K562 (cell line): Measurements from ENCODE around the gene ASPDH. TPM values are rescaled to one million over a fixed set of nuclear protein-coding genes. Genes with fewer than 3 reads are reported as not detected.

Experiments used
- ATAC-seq: fragments of 200-7000 bp; cut with Tn5 transposase; 3 replicates; pipeline ENCODE4 v1.9.1; 2020; ENCODE audit warnings: moderate library complexity
- BruUV-seq: library from RNA; stranded (reverse); fragments of 400-500 nt; replicated peaks from 2 replicates; lab custom pipeline; 2021; lab: Mats Ljungman, UMichigan
- CTCF ChIA-PET: fragments of 300-600 bp; formaldehyde crosslinking; extraction: SDS; loops from one replicate; lab custom pipeline; 2021; ENCODE audit warnings: low intra/inter-chr PET ratio; lab: Yijun Ruan, JAX
- POLR2A ChIA-PET: fragments of 300-600, 350-650 bp; sonication (Branson Sonifier 250); formaldehyde crosslinking; extraction: SDS; loops from one replicate; lab custom pipeline; 2021; ENCODE audit warnings: antibody characterized with exemption, inconsistent platforms; lab: Yijun Ruan, JAX
- DNase-seq, 4 experiments: peaks; one replicate each; pipeline versions ENCODE4 v3.0.0 to v3.0.0-alpha.2; 2011 to 2018; ENCODE audit warnings: low spot score in 3 of 4, mixed read lengths in 3 of 4; ENCODE audit errors: extremely low read depth in 1 of 4
- FAIRE-seq: peaks from 2 replicates; lab custom pipeline; 2011; peaks lifted over from hg19 to GRCh38; lab: Jason Lieb, UNC
- H2AFZ ChIP-seq: 2 replicates; pipeline ENCODE4 v1.6.0; 2011; ENCODE audit warnings: low read depth, low read length, control low read depth, inconsistent platforms
- H3K27ac ChIP-seq: fragments of 200-600 bp; 3 replicates; pipeline ENCODE4 v1.8.0; 2011; ENCODE audit warnings: low read depth, mild to moderate bottlenecking, control low read depth, inconsistent platforms, low read length, moderate library complexity, mixed read lengths; ENCODE audit errors: extremely low read depth
- H3K27me3 ChIP-seq, 2 experiments: fragments of 300-600 bp in 1 of 2; 2 replicates in 1 of 2; 3 replicates in 1 of 2; pipeline versions ENCODE4 v1.6.0 to v1.8.0; 2011; ENCODE audit warnings: inconsistent platforms in 2 of 2, low read length in 2 of 2, mild to moderate bottlenecking in 1 of 2, mixed read lengths in 1 of 2, moderate library complexity in 1 of 2; ENCODE audit not compliant: control insufficient read depth in 2 of 2, insufficient read depth in 2 of 2
- H3K36me3 ChIP-seq: fragments of 300-600 bp; 3 replicates; pipeline ENCODE4 v1.8.0; 2011; ENCODE audit warnings: mild to moderate bottlenecking, low read length, inconsistent platforms; ENCODE audit not compliant: control insufficient read depth, insufficient read depth
- H3K4me1 ChIP-seq, 2 experiments: fragments of 200-600 bp in 1 of 2; replicated peaks in 1 of 2; 2 replicates in 1 of 2; 3 replicates in 1 of 2; pipeline versions ENCODE4 v1.5.1 to v1.8.0; 2011; ENCODE audit warnings: inconsistent platforms in 2 of 2, low read length in 2 of 2, mild to moderate bottlenecking in 1 of 2, mixed read lengths in 1 of 2, moderate library complexity in 1 of 2; ENCODE audit not compliant: control insufficient read depth in 2 of 2, insufficient read depth in 2 of 2
- H3K4me2 ChIP-seq: 2 replicates; pipeline ENCODE4 v1.6.1; 2011; ENCODE audit warnings: low read length, control low read depth, inconsistent platforms, mixed read lengths; ENCODE audit not compliant: insufficient read depth
- H3K4me3 ChIP-seq: fragments of 200-600 bp; sonication (generic), shearing (Covaris generic); 2 replicates; pipeline ENCODE4 v1.5.1; 2016; ENCODE audit warnings: control low read depth, inconsistent platforms
- H3K79me2 ChIP-seq: fragments of 200-600 bp; 3 replicates; pipeline ENCODE4 v1.8.0; 2011; ENCODE audit warnings: low read length, inconsistent platforms; ENCODE audit not compliant: control insufficient read depth, insufficient read depth
- H3K9ac ChIP-seq, 2 experiments: 2 replicates each; pipeline versions ENCODE4 v1.6.0 to v1.6.1; 2011; ENCODE audit warnings: low read depth in 2 of 2, low read length in 2 of 2, control low read depth in 1 of 2, inconsistent platforms in 1 of 2, mild to moderate bottlenecking in 1 of 2, mixed read lengths in 1 of 2; ENCODE audit not compliant: insufficient read depth in 1 of 2
- H3K9me1 ChIP-seq: one replicate; pipeline ENCODE4 v1.6.0; 2011; ENCODE audit warnings: inconsistent platforms, mild to moderate bottlenecking, low read length, moderate library complexity; ENCODE audit not compliant: control insufficient read depth, insufficient read depth
- H3K9me3 ChIP-seq: replicated peaks from 2 replicates; pipeline ENCODE4 v1.5.1; 2011; ENCODE audit warnings: low read depth, low read length, inconsistent platforms; ENCODE audit not compliant: control insufficient read depth, insufficient read depth
- H4K20me1 ChIP-seq: replicated peaks from 2 replicates; pipeline ENCODE4 v1.6.1; 2011; ENCODE audit warnings: low read length, inconsistent platforms, mixed read lengths; ENCODE audit not compliant: control insufficient read depth, insufficient read depth
- CTBP1 ChIP-seq: fragments of 450-650 bp; IDR thresholded peaks from 2 replicates; pipeline ENCODE4 v1.6.1; 2016; ENCODE audit warnings: borderline replicate concordance
- FIP1L1 ChIP-seq: fragments of 200-400 bp; formaldehyde crosslinking; IDR thresholded peaks from 2 replicates; pipeline ENCODE4 v1.6.1; 2018; ENCODE audit warnings: mild to moderate bottlenecking, low read depth, low read length; ENCODE audit not compliant: poor library complexity, severe bottlenecking
- FOXP1 ChIP-seq: sonication (generic); formaldehyde crosslinking; IDR thresholded peaks from 2 replicates; pipeline ENCODE4 v1.8.0; 2022; ENCODE audit warnings: mild to moderate bottlenecking, missing genetic modification reagents
- GATAD2B ChIP-seq: fragments of 450-650 bp; IDR thresholded peaks from 2 replicates; pipeline ENCODE4 v1.6.1; 2017; ENCODE audit warnings: mild to moderate bottlenecking, borderline replicate concordance
- HNRNPK ChIP-seq: fragments of 200-400 bp; formaldehyde crosslinking; IDR thresholded peaks from one replicate; pipeline ENCODE4 v1.6.1; 2018; ENCODE audit warnings: mild to moderate bottlenecking, low read depth, low read length; ENCODE audit not compliant: poor library complexity, severe bottlenecking
- NFE2L1 ChIP-seq: fragments of 450-650 bp; IDR thresholded peaks from 2 replicates; pipeline ENCODE4 v1.6.1; 2016; ENCODE audit warnings: missing genetic modification characterization, low read depth, mild to moderate bottlenecking, missing compliant biosample characterization, moderate library complexity, borderline replicate concordance
- RFX1 ChIP-seq: fragments of 450-650 bp; IDR thresholded peaks from 2 replicates; pipeline ENCODE4 v1.6.1; 2016; ENCODE audit warnings: mild to moderate bottlenecking, moderate library complexity
- SMARCB1 ChIP-seq: IDR thresholded peaks from 2 replicates; pipeline ENCODE4 v1.6.1; 2011; ENCODE audit warnings: improper control_type of control experiment, low read depth; ENCODE audit not compliant: insufficient read length
- TGIF2 ChIP-seq: sonication (generic); formaldehyde crosslinking; IDR thresholded peaks from 2 replicates; pipeline ENCODE4 v1.8.1; 2022; ENCODE audit warnings: mild to moderate bottlenecking, missing genetic modification reagents, moderate library complexity
- USF1 ChIP-seq: sonication (generic); formaldehyde crosslinking; IDR thresholded peaks from 2 replicates; pipeline ENCODE4 v1.9.0; 2022; ENCODE audit warnings: mild to moderate bottlenecking, missing genetic modification reagents
- ZBED1 ChIP-seq: IDR thresholded peaks from 2 replicates; pipeline ENCODE4 v1.6.1; 2014
- ZFX ChIP-seq: sonication (generic); formaldehyde crosslinking; IDR thresholded peaks from 2 replicates; pipeline ENCODE4 v1.8.0; 2022; ENCODE audit warnings: mild to moderate bottlenecking, missing genetic modification reagents, moderate library complexity
- ZNF24 ChIP-seq: fragments of 450-650 bp; IDR thresholded peaks from 2 replicates; pipeline ENCODE4 v1.6.1; 2016
- ZNF551 ChIP-seq: fragments of 250-450 bp; sonication (Bioruptor Pico); IDR thresholded peaks from 2 replicates; pipeline ENCODE4 v1.5.0; 2021; ENCODE audit warnings: mild to moderate bottlenecking, moderate library complexity
- WGBS: fragments of 100-300 bp; shearing (Covaris generic); methylation state at CpG from one replicate; pipeline ENCODE4 v1.1.6; 2016; ENCODE audit warnings: low coverage, mixed read lengths; ENCODE audit not compliant: insufficient coverage; ENCODE audit errors: missing lambda C conversion rate; 5-methylcytosine and 5-hydroxymethylcytosine counted together
- in situ Hi-C: fragments of 300-500 bp; cut with MboI; formaldehyde crosslinking; loops from 4 replicates; pipeline ENCODE4 v1.15.0; 2018; ENCODE audit warnings: inconsistent platforms, mixed read lengths
- intact Hi-C: fragments of 100-400 bp; cut with micrococcal nuclease; formaldehyde crosslinking; loops from 2 replicates; pipeline ENCODE4 v1.14.2; 2022
- polyA plus RNA-seq, 8 experiments: library from polyadenylated mRNA; depleted of rRNA in 4 of 8; stranded (reverse) in 5 of 8; unstranded in 3 of 8; fragments of >200 nt; fragmentation: Nextera tagmentation in 2 of 8; fragmentation: Illumina TruSeq in 1 of 8; extraction: Ambion mirVana in 2 of 8; extraction: Trizol in 1 of 8; gene quantifications; 2 replicates each; pipeline versions ENCODE4 v1.2.1 to v1.2.3, GENCODE V29; 2011 to 2014; ENCODE audit warnings: inconsistent platforms in 1 of 8, missing spikeins in 1 of 8
- total RNA-seq, 7 experiments: library from RNA; depleted of rRNA in 6 of 7; stranded (reverse); fragments of >200 nt in 6 of 7; fragmentation: Illumina TruSeq in 2 of 7; extraction: Trizol in 2 of 7; gene quantifications; 2 replicates each; pipeline versions ENCODE4 v1.2.1 to v1.2.3, GENCODE V29; 2011 to 2021; ENCODE audit warnings: low replicate concordance in 1 of 7

ASPDH gene
- total and polyA plus RNA-seq, 9 of the 15 experiments (the other 6 are each of a cell fraction or from before 2014, with no cell fraction given), result not detected

- TF ChIP-seq CTBP1 (peak; percentile 18; the same call in 1 of the 2 replicates), FIP1L1 (peak; percentile 24), ZBED1 (no peak), HNRNPK (no peak), NFE2L1 (tag) (no peak), TGIF2 (CRISPR knock-in tag) (no peak), ZNF551 (CRISPR knock-in tag) (no peak), RFX1 (peak; percentile 86)
Measured at GRCh38 chr19:50513746-50514345, at the start of gene ASPDH (continued).

GRCh38 chr19:50562996-50563395, 49.3 kb upstream of the ASPDH start:
- peaks cover 11 to 30% of the 10 kb centered on the region in 2 experiments; a peak in 4 of 5 replicates for H3K4me1 ChIP-seq
- DNase-seq (no peak), ATAC-seq (no peak), FAIRE-seq (no peak)
- no peak overlapping the region for H2AFZ ChIP-seq
- H3K4me3 ChIP-seq, result no peak overlapping the region
- no TSS peak for BruUV-seq
- no peaks in the 10 kb centered on the region for H3K9me3 ChIP-seq
- in situ Hi-C loops, result no loop called here
- peaks cover 0 to 17% of the 10 kb centered on the region in 2 experiments; a peak in 2 of 5 replicates for H3K27me3 ChIP-seq
- POLR2A ChIA-PET, result interaction anchor here (1.0 kb wide), 1 partner anchor 10 kb away, joined by 3 read pairs; no protein-coding TSS in a partner anchor
- no peak overlapping the region for H3K27ac ChIP-seq
- intact Hi-C loops, result no loop called here
- CTCF ChIA-PET, result no interaction called here
- H4K20me1 ChIP-seq, result no peaks in the 10 kb centered on the region
- H3K36me3 ChIP-seq, result no peaks in the 10 kb centered on the region
- no peaks in the 10 kb centered on the region for H3K9me1 ChIP-seq
- peak overlapping the region in 1 of 2 experiments; percentile 9; a peak in 1 of 4 replicates for H3K9ac ChIP-seq
- no peaks in the 10 kb centered on the region for H3K79me2 ChIP-seq
- 63% methylated on average over 4 of the region's 9 CpGs for WGBS
- H3K4me2 ChIP-seq, result no peak overlapping the region
- TF ChIP-seq FOXP1 (CRISPR knock-in tag) (no peak), SMARCB1 (no peak), ZNF24 (no peak), GATAD2B (no peak), ZFX (CRISPR knock-in tag) (no peak), USF1 (CRISPR knock-in tag) (no peak)
